GM10266 (cell line): ENCODE measurements around the gene GOLM1.

Source experiments
- DNase-seq: peaks from one replicate; pipeline ENCODE4 v3.0.0; 2012; ENCODE audit errors: extremely low spot score
- TF ChIP-seq, protein P1 (sequence below): IDR thresholded peaks from 2 replicates; pipeline ENCODE4 v1.5.1; 2012; ENCODE audit warnings: mild to moderate bottlenecking, low read depth; ENCODE audit not compliant: control insufficient read depth, insufficient read depth; ENCODE audit errors: missing control alignments

Gene GOLM1

DNA sequence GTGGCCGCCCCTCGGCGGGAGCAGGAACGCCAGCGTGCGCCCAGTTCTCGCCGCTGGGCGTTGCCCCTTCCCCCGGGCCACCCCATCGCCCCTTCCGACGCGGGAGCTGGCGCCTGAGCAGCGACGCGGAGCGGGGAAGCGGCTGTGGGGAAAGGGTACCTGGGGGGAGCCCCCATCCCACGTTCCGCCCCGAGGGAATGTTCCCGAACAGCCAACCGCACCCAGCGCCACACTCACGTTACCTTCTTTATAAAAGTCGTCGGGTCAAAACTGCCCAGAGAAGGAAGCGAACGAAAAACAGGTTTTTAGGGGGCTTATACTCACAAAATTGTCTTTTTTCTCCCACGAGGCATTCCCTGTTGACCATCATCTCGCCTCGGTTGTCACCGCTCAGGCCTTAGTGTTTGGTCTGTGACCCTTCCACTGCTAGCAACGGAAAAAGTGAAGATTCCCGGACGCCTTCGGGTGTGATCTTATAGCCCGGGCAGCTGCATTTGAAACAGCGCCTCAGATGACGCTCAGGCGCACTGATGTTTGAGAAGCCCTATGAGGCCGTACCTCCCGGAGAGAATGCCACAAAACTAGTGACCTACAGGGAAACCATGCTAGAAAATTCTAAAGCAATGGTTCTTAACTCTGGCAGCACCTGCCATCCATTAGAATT, 475 bp upstream of the GOLM1 start:
- peak; percentile 61 for DNase-seq
- TF ChIP-seq, protein P1, sequence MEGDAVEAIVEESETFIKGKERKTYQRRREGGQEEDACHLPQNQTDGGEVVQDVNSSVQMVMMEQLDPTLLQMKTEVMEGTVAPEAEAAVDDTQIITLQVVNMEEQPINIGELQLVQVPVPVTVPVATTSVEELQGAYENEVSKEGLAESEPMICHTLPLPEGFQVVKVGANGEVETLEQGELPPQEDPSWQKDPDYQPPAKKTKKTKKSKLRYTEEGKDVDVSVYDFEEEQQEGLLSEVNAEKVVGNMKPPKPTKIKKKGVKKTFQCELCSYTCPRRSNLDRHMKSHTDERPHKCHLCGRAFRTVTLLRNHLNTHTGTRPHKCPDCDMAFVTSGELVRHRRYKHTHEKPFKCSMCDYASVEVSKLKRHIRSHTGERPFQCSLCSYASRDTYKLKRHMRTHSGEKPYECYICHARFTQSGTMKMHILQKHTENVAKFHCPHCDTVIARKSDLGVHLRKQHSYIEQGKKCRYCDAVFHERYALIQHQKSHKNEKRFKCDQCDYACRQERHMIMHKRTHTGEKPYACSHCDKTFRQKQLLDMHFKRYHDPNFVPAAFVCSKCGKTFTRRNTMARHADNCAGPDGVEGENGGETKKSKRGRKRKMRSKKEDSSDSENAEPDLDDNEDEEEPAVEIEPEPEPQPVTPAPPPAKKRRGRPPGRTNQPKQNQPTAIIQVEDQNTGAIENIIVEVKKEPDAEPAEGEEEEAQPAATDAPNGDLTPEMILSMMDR: no peak

DNA sequence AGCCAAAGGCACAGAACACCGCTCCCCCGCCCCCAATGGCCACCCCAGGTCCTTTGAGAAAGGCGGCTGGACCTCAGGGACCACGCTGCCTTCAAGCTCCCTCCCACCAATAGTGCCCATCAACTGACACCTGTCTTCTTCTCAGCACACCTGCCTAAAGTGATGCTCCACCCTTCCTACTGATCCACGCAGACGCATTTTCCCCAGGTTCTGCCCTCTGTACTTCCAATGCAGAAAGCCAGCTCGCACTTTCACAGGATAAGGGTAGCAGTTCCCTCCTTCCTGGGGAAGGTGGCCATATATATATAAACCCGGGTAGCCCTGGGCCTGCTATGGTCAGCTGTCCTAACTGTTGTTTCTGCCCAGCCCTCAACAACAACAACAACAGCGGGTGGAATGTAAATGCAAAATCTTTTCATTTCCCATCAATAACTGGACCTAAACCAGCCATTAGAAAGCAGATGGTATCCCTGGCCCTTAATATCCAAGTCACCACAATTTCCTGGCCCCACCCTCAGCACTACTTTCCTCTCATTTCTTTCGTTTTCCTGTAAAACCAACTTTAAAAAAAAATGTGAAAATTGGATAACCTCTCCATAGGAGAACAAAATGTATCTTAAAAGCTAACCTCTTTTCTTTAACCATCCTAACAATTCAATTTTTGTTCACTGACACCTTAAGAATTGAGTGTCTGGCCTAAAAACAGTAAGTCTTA, 1.7 kb downstream of the GOLM1 start:
- DNase-seq: no peak
- TF ChIP-seq, protein P1: no peak

DNA sequence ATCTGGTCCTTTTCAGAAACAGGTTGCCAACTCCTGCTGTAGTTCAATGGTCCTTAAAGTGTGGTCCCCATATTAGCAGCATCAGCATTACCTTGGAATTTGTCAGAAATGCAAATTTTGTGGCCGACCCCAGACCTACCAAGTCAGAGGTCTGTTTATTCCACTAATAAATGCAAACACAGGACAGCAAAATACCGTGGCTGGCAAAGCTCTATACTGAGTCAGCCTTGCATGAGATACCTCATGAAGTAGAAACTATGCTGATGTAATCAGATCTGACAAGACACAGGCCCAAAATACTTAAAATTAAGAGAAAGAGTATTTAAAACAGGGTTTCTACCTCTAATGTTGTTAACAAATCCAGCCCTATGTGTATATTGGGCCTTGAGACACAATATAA, 3.0 kb downstream of the GOLM1 start:
- DNase-seq: no peak
- TF ChIP-seq, protein P1: no peak

DNA sequence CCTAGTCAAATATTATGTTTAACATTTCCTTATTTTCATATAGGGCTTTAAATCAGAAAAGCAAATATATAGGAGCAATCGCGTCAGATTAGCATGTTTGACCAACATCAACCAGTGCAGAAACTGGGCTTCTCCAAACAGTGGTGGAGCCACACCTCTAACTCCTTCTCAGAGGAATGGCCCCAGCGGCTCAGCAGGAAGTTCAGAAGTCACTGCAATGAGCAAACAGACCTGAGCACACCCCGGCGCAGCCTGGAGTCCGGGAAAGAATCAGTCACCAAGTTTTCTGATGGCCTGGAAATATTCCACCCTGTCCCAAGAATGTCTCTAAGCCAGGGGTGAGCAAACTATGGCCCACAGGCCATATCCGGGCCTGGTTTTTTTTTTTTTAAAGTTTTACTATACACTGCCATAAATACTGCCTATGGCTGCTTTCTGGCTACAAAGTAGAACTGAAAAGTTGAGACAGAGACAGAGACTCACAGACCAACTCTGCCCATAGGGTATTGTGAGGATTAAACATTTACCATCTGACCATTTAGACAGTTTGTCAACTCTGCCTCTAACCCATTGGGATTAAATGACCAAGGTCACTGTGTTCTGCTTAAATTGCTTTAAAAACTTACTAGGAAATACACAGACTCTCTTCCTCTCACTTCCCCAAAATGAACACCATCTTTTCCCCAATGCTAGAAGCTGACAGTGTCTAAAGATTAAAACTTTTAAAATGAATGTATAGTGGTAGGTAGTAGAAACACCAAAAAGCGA, 5.4 kb downstream of the GOLM1 start:
- TF ChIP-seq, protein P1: no peak
- no peak for DNase-seq

DNA sequence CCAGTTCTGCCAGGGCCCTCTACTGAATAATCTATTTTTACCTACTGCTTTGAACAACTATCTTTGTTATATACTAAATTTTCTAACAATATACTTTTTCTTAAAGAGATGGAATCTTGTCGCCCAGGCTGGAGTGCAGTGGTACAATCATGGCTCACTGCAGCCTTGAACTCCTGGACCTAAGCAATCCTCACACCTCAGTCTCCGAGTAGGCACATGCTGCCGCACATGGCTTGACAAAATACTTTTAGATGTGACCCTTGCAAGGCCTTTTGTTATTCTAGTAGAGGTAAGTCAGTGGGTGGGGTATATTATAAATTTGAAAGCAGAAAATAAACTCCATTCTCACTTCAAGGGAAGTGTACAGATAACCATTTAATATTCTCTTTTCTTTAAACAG, 7.9 kb downstream of the GOLM1 start:
- DNase-seq: no peak
- TF ChIP-seq, protein P1: no peak

DNA sequence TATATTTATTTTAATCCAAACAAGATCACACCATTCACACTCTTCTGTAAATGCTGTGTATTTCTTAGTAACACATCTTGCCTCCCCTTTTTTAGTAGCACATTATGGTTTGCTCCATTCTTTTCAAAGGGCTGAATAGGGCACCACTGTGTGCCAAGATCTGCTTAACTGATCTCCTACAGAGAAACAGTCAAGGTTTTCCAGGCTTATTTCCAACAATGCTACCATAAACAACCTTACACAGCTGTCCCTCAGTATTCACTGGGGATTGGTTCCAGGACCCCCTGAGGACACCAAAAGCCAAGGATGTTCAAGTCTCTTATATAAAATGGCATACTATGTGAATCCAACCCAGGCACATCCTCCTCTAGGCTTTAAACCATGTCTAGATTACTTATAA, 16.5 kb downstream of the GOLM1 start:
- no peak for DNase-seq
- TF ChIP-seq, protein P1: no peak
